Endothelial cell of umbilical vein (primary cell): ENCODE results near the gene BTBD8. TPM values are rescaled to one million over a fixed set of nuclear protein-coding genes. Genes with fewer than 3 reads are reported as not detected.

Source experiments
- BruUV-seq: library from RNA; stranded (reverse); fragments of 400-500 nt; replicated peaks from 2 replicates; lab custom pipeline; 2021; lab: Mats Ljungman, UMichigan
- CTCF ChIA-PET: fragments of 300-600, 350-600 bp; sonication (Branson Sonifier 250); formaldehyde crosslinking; loops from one replicate; lab custom pipeline; 2021; ENCODE audit warnings: antibody characterized with exemption, inconsistent platforms; lab: Charles Lee
- POLR2A ChIA-PET: fragments of 300-600, 350-600 bp; sonication (Branson Sonifier 250); formaldehyde crosslinking; loops from one replicate; lab custom pipeline; 2021; ENCODE audit warnings: antibody characterized with exemption, inconsistent platforms; lab: Charles Lee
- DNase-seq: peaks from one replicate; pipeline ENCODE4 v3.0.0-alpha.2; 2011; ENCODE audit warnings: low read depth, low spot score
- FAIRE-seq: peaks from 2 replicates; lab custom pipeline; 2011; peaks lifted over from hg19 to GRCh38; lab: Jason Lieb, UNC
- H2AFZ ChIP-seq: 2 replicates; pipeline ENCODE4 v1.6.0; 2012; ENCODE audit warnings: low read depth, low read length, control low read depth, inconsistent platforms
- H3K27ac ChIP-seq: 2 replicates; pipeline ENCODE4 v1.5.1; 2011; ENCODE audit warnings: low read depth, mild to moderate bottlenecking, control low read depth, low read length, moderate library complexity; ENCODE audit not compliant: insufficient read depth
- H3K27me3 ChIP-seq, 2 experiments: 2 replicates each; pipeline versions ENCODE4 v1.6.0 to v1.6.1; 2011; ENCODE audit warnings: low read length in 2 of 2, mixed read lengths in 1 of 2; ENCODE audit not compliant: control insufficient read depth in 2 of 2, insufficient read depth in 2 of 2
- H3K36me3 ChIP-seq, 2 experiments: 2 replicates in 1 of 2; 3 replicates in 1 of 2; pipeline ENCODE4 v1.5.1; 2011; ENCODE audit warnings: low read length in 2 of 2, mild to moderate bottlenecking in 1 of 2, moderate library complexity in 1 of 2; ENCODE audit not compliant: control insufficient read depth in 2 of 2, insufficient read depth in 2 of 2; ENCODE audit errors: extremely low read depth in 1 of 2
- H3K4me1 ChIP-seq: 3 replicates; pipeline ENCODE4 v1.5.1; 2011; ENCODE audit warnings: mild to moderate bottlenecking, low read length; ENCODE audit not compliant: control insufficient read depth, insufficient read depth; ENCODE audit errors: extremely low read depth
- H3K4me2 ChIP-seq: 2 replicates; pipeline ENCODE4 v1.6.1; 2011; ENCODE audit warnings: low read length, control low read depth, mixed read lengths; ENCODE audit not compliant: insufficient read depth
- H3K4me3 ChIP-seq, 3 experiments: fragments of 200-600 bp in 1 of 3; sonication (generic), shearing (Covaris generic) in 1 of 3; replicated peaks in 1 of 3; 2 replicates each; pipeline ENCODE4 v1.5.1; 2011 to 2016; ENCODE audit warnings: control low read depth in 3 of 3, low read length in 3 of 3, mild to moderate bottlenecking in 2 of 3, inconsistent platforms in 1 of 3, low read depth in 1 of 3, moderate library complexity in 1 of 3; ENCODE audit not compliant: insufficient read depth in 1 of 3
- H3K79me2 ChIP-seq: 2 replicates; pipeline ENCODE4 v1.6.0; 2012; ENCODE audit warnings: low read length, inconsistent platforms; ENCODE audit not compliant: control insufficient read depth, insufficient read depth
- H3K9ac ChIP-seq: replicated peaks from 2 replicates; pipeline ENCODE3; 2011; ENCODE audit warnings: low read length, control low read depth; ENCODE audit not compliant: insufficient read depth; ENCODE audit errors: extremely low read depth
- H3K9me1 ChIP-seq: replicated peaks from 3 replicates; pipeline ENCODE4 v1.6.0; 2011; ENCODE audit warnings: mild to moderate bottlenecking, low read length; ENCODE audit not compliant: control insufficient read depth, insufficient read depth; ENCODE audit errors: extremely low read depth
- H3K9me3 ChIP-seq: replicated peaks from 2 replicates; pipeline ENCODE4 v1.5.1; 2012; ENCODE audit warnings: low read length, inconsistent platforms; ENCODE audit not compliant: control insufficient read depth, insufficient read depth
- H4K20me1 ChIP-seq: replicated peaks from 2 replicates; pipeline ENCODE3; 2011; ENCODE audit warnings: mild to moderate bottlenecking, low read length; ENCODE audit not compliant: control insufficient read depth, insufficient read depth; ENCODE audit errors: extremely low read depth
- CTCF ChIP-seq, 2 donors: IDR thresholded peaks; 1 replicate in 1 of 2; 2 replicates in 1 of 2; pipeline ENCODE4 v1.5.1; 2011; ENCODE audit warnings: low read length in 2 of 2, mild to moderate bottlenecking in 2 of 2, moderate library complexity in 2 of 2, control low read depth in 1 of 2, inconsistent platforms in 1 of 2, low read depth in 1 of 2; ENCODE audit not compliant: insufficient read depth in 1 of 2; ENCODE audit errors: extremely low read depth in 1 of 2
- EZH2 ChIP-seq: IDR thresholded peaks from 2 replicates; pipeline ENCODE4 v1.6.1; 2012; ENCODE audit warnings: borderline replicate concordance, low read depth, mild to moderate bottlenecking, moderate library complexity, low read length, inconsistent platforms; ENCODE audit not compliant: severe bottlenecking
- FOS ChIP-seq: IDR thresholded peaks from 2 replicates; pipeline ENCODE4 v1.6.1; 2011; ENCODE audit warnings: mild to moderate bottlenecking, low read length, moderate library complexity, borderline replicate concordance; ENCODE audit not compliant: insufficient read depth
- GATA2 ChIP-seq: IDR thresholded peaks from 2 replicates; pipeline ENCODE4 v1.7.0; 2011; ENCODE audit warnings: low read depth, mild to moderate bottlenecking, moderate library complexity, mixed read lengths, low read length; ENCODE audit not compliant: insufficient read length, insufficient read depth
- JUN ChIP-seq: IDR thresholded peaks from 2 replicates; pipeline ENCODE4 v1.6.1; 2011; ENCODE audit warnings: borderline replicate concordance, low read depth; ENCODE audit not compliant: insufficient read length, insufficient read depth
- MAX ChIP-seq: IDR thresholded peaks from 2 replicates; pipeline ENCODE4 v1.6.1; 2011; ENCODE audit not compliant: insufficient read depth, insufficient read length
- MYC ChIP-seq: IDR thresholded peaks from one replicate; pipeline ENCODE4 v1.6.1; 2011; ENCODE audit warnings: mild to moderate bottlenecking, low read depth, low read length
- POLR2A ChIP-seq: IDR thresholded peaks from 2 replicates; pipeline ENCODE4 v1.6.1; 2012; ENCODE audit warnings: low read depth, mild to moderate bottlenecking, control low read depth, low read length
- POLR2AphosphoS5 ChIP-seq: IDR thresholded peaks from 2 replicates; pipeline ENCODE4 v1.6.1; 2012; ENCODE audit warnings: low read depth, mild to moderate bottlenecking, control low read depth, low read length, moderate library complexity; ENCODE audit not compliant: insufficient read depth
- dilution Hi-C: fragments of 300-500 bp; cut with MboI; formaldehyde crosslinking; loops from one replicate; pipeline ENCODE4 v1.15.0; 2019; ENCODE audit warnings: low sequenced_read_pairs; ENCODE audit not compliant: extremely low pct_ligation_motif_present
- intact Hi-C: fragments of 100-400 bp; cut with micrococcal nuclease; formaldehyde crosslinking; loops from one replicate; pipeline ENCODE4 v1.10.0; 2022
- polyA plus RNA-seq, 4 experiments: library from polyadenylated mRNA; depleted of rRNA in 3 of 4; stranded (reverse) in 3 of 4; unstranded in 1 of 4; fragments of >200 nt; gene quantifications; 2 replicates each; pipeline versions ENCODE4 v1.2.1 to v1.2.3, GENCODE V29; 2011 to 2012; ENCODE audit warnings: missing spikeins in 1 of 4
- total RNA-seq: library from RNA; stranded (reverse); gene quantifications from 2 replicates; pipeline ENCODE4 v1.2.3, GENCODE V29; 2021

The BTBD8 gene
- total and polyA plus RNA-seq, 2 donors (not counting 3 experiments of a cell fraction or from before 2014, with no cell fraction given), result 0.36 to 1.7 TPM

GRCh38 chr1:92091625-92092024, 11.5 kb downstream of the BTBD8 start:
- Histone ChIP-seq H3K9ac (no peak overlapping the region), H3K79me2 (no peaks in the 10 kb centered on the region), H2AFZ (no peak overlapping the region), H3K27me3 (no peaks in the 10 kb centered on the region), H3K4me1 (no peaks in the 10 kb centered on the region), H3K9me1 (no peaks in the 10 kb centered on the region), H3K4me3 (no peak overlapping the region), H3K9me3 (no peaks in the 10 kb centered on the region), H3K4me2 (no peak overlapping the region), H3K36me3 (no peaks in the 10 kb centered on the region), H3K27ac (no peak overlapping the region), H4K20me1 (no peaks in the 10 kb centered on the region)
- DNase-seq (no peak), FAIRE-seq (no peak)
- intact Hi-C loops (no loop called here), dilution Hi-C loops (no loop called here)
- TF ChIP-seq EZH2 (no peak), POLR2AphosphoS5 (no peak), MYC (no peak), JUN (no peak)
- POLR2A ChIA-PET, result interaction anchor here (0.6 kb wide), 1 partner anchor 21 kb away, joined by 4 read pairs; no protein-coding TSS in a partner anchor
- CTCF ChIA-PET, result no interaction called here
- no TSS peak for BruUV-seq

GRCh38 chr1:92094090-92094489, 13.9 kb downstream of the BTBD8 start:
- H3K36me3 ChIP-seq, result no peaks in the 10 kb centered on the region
- H4K20me1 ChIP-seq, result no peaks in the 10 kb centered on the region
- no TSS peak for BruUV-seq
- no peak for FAIRE-seq
- no peaks in the 10 kb centered on the region for H3K27me3 ChIP-seq
- dilution Hi-C loops, result no loop called here
- ChIA-PET CTCF (interaction anchor here (1.2 kb wide), 1 partner anchor 197 kb away, joined by 3 read pairs; no protein-coding TSS in a partner anchor), POLR2A (no interaction called here)
- H3K9me3 ChIP-seq, result no peaks in the 10 kb centered on the region
- H2AFZ ChIP-seq, result no peak overlapping the region
- no peak overlapping the region for H3K4me2 ChIP-seq
- H3K4me3 ChIP-seq, result no peak overlapping the region
- no peak for DNase-seq
- intact Hi-C loops, result no loop called here
- no peak for TF ChIP-seq POLR2AphosphoS5
- no peak for TF ChIP-seq CTCF (IDR thresholded peaks at IDR 0.05; ENCODE audit: extremely low read depth in 1 of 2, insufficient read depth in 1 of 2, low read depth in 1 of 2, low read length in 2 of 2)
- no peak for TF ChIP-seq MAX
- no peak for TF ChIP-seq MYC
- no peak for TF ChIP-seq POLR2A
- TF ChIP-seq GATA2, result no peak
- TF ChIP-seq EZH2, result no peak
- TF ChIP-seq JUN, result no peak
- TF ChIP-seq FOS, result no peak
- H3K9me1 ChIP-seq, result no peaks in the 10 kb centered on the region
- no peaks in the 10 kb centered on the region for H3K4me1 ChIP-seq
- no peaks in the 10 kb centered on the region for H3K79me2 ChIP-seq
- H3K27ac ChIP-seq, result no peak overlapping the region
- H3K9ac ChIP-seq, result no peak overlapping the region
